H1 (cell line): ENCODE data around the gene CACNA2D4. TPM values are rescaled to one million over a fixed set of nuclear protein-coding genes. Genes with fewer than 3 reads are reported as not detected.

Experiments used
- CTCF ChIA-PET: fragments of 300-600 bp; sonication (Branson Sonifier 250); formaldehyde crosslinking; loops from one replicate; lab custom pipeline; 2021; ENCODE audit not compliant: partially characterized antibody; lab: Charles Lee
- POLR2A ChIA-PET: fragments of 300-600 bp; sonication (Branson Sonifier 250); formaldehyde crosslinking; loops from one replicate; lab custom pipeline; 2021; ENCODE audit warnings: inconsistent platforms; ENCODE audit not compliant: partially characterized antibody; lab: Charles Lee
- DNase-seq, 2 experiments: peaks; one replicate each; pipeline versions ENCODE4 v3.0.0 to v3.0.0-alpha.2; 2010 to 2022; ENCODE audit warnings: low spot score in 2 of 2, low read depth in 1 of 2, mixed read lengths in 1 of 2
- FAIRE-seq: peaks from 2 replicates; lab custom pipeline; 2011; peaks lifted over from hg19 to GRCh38; lab: Jason Lieb, UNC
- H2AFZ ChIP-seq: 2 replicates; pipeline ENCODE4 v1.8.1; 2012; ENCODE audit warnings: low read length, inconsistent platforms
- H2AK5ac ChIP-seq: 2 replicates; pipeline ENCODE4 v1.6.1; 2013; ENCODE audit warnings: low read depth, low read length
- H2BK120ac ChIP-seq: replicated peaks from 2 replicates; pipeline ENCODE3; 2013; ENCODE audit warnings: low read depth, low read length, inconsistent platforms
- H2BK12ac ChIP-seq: 2 replicates; pipeline ENCODE4 v1.6.1; 2013; ENCODE audit warnings: low read depth, low read length
- H2BK15ac ChIP-seq: 2 replicates; pipeline ENCODE4 v1.6.1; 2013; ENCODE audit warnings: low read length
- H2BK20ac ChIP-seq: 2 replicates; pipeline ENCODE4 v1.6.1; 2013; ENCODE audit warnings: low read length
- H2BK5ac ChIP-seq: 2 replicates; pipeline ENCODE4 v1.6.1; 2013; ENCODE audit warnings: low read depth, low read length
- H3K14ac ChIP-seq: 2 replicates; pipeline ENCODE4 v1.6.1; 2013; ENCODE audit warnings: inconsistent platforms; ENCODE audit not compliant: insufficient read length
- H3K18ac ChIP-seq: 2 replicates; pipeline ENCODE4 v1.6.1; 2013; ENCODE audit warnings: low read length; ENCODE audit errors: extremely low read depth
- H3K23ac ChIP-seq: 2 replicates; pipeline ENCODE4 v1.6.1; 2013; ENCODE audit warnings: inconsistent platforms; ENCODE audit not compliant: insufficient read length
- H3K23me2 ChIP-seq: 2 replicates; pipeline ENCODE4 v1.6.1; 2013; ENCODE audit warnings: low read depth, low read length
- H3K27ac ChIP-seq: 2 replicates; pipeline ENCODE4 v1.6.1; 2011; ENCODE audit warnings: low read depth, low read length, inconsistent platforms
- H3K27me3 ChIP-seq, 4 experiments: replicated peaks in 1 of 4; 1 replicate in 1 of 4; 2 replicates in 3 of 4; pipeline versions ENCODE4 v1.6.1 to v1.8.1; 2011 to 2013; ENCODE audit warnings: low read length in 3 of 4, mild to moderate bottlenecking in 3 of 4, inconsistent platforms in 2 of 4, mixed read lengths in 2 of 4, moderate library complexity in 1 of 4; ENCODE audit not compliant: control insufficient read depth in 3 of 4, insufficient read depth in 3 of 4; ENCODE audit errors: extremely low read depth in 1 of 4
- H3K36me3 ChIP-seq, 4 experiments: 2 replicates each; pipeline versions ENCODE4 v1.6.1 to v1.8.1; 2011 to 2013; ENCODE audit warnings: mild to moderate bottlenecking in 4 of 4, low read length in 3 of 4, moderate library complexity in 2 of 4, control low read depth in 1 of 4, inconsistent platforms in 1 of 4; ENCODE audit not compliant: insufficient read depth in 4 of 4, control insufficient read depth in 2 of 4
- H3K4ac ChIP-seq: replicated peaks from 2 replicates; pipeline ENCODE3; 2013; ENCODE audit warnings: low read length, low read depth, mixed read lengths, inconsistent platforms; ENCODE audit not compliant: insufficient read length
- H3K4me1 ChIP-seq, 4 experiments: replicated peaks in 1 of 4; 1 replicate in 1 of 4; 2 replicates in 3 of 4; pipeline versions ENCODE4 v1.6.1 to v1.8.1; 2011 to 2013; ENCODE audit warnings: low read length in 3 of 4, inconsistent platforms in 2 of 4, mixed read lengths in 1 of 4; ENCODE audit not compliant: insufficient read depth in 4 of 4, control insufficient read depth in 3 of 4
- H3K4me2 ChIP-seq, 2 experiments: 2 replicates each; pipeline versions ENCODE4 v1.6.1 to v1.8.1; 2011 to 2013; ENCODE audit warnings: low read depth in 2 of 2, low read length in 2 of 2, control low read depth in 1 of 2, inconsistent platforms in 1 of 2, mild to moderate bottlenecking in 1 of 2; ENCODE audit not compliant: insufficient read depth in 1 of 2
- H3K4me3 ChIP-seq, 4 experiments: fragments of 200-600, 300-600 bp in 1 of 4; sonication (generic), shearing (Covaris generic), sonication (Bioruptor Twin) in 1 of 4; 2 replicates each; pipeline versions ENCODE4 v1.5.1 to v1.8.1; 2011 to 2016; ENCODE audit warnings: low read length in 4 of 4, low read depth in 3 of 4, control low read depth in 2 of 4, inconsistent platforms in 2 of 4, mild to moderate bottlenecking in 2 of 4, mixed read lengths in 1 of 4, moderate library complexity in 1 of 4; ENCODE audit not compliant: insufficient read depth in 2 of 4; ENCODE audit errors: extremely low read depth in 1 of 4
- H3K56ac ChIP-seq: replicated peaks from 2 replicates; pipeline ENCODE3; 2013; ENCODE audit warnings: low read depth, mild to moderate bottlenecking, mixed read lengths, low read length, inconsistent platforms; ENCODE audit not compliant: insufficient read length
- H3K79me1 ChIP-seq: 2 replicates; pipeline ENCODE4 v1.6.1; 2013; ENCODE audit warnings: low read depth, low read length, control low read depth
- H3K79me2 ChIP-seq, 2 experiments: 2 replicates each; pipeline versions ENCODE4 v1.6.1 to v1.8.1; 2012 to 2013; ENCODE audit warnings: low read length in 2 of 2, mild to moderate bottlenecking in 2 of 2, inconsistent platforms in 1 of 2; ENCODE audit not compliant: insufficient read depth in 2 of 2, control insufficient read depth in 1 of 2
- H3K9ac ChIP-seq, 4 experiments: replicated peaks in 1 of 4; 1 replicate in 1 of 4; 2 replicates in 3 of 4; pipeline versions ENCODE4 v1.6.1 to v1.8.1; 2011 to 2013; ENCODE audit warnings: low read depth in 3 of 4, low read length in 3 of 4, control low read depth in 2 of 4, mild to moderate bottlenecking in 2 of 4, moderate library complexity in 2 of 4, inconsistent platforms in 1 of 4; ENCODE audit errors: extremely low read depth in 1 of 4
- H3K9me3 ChIP-seq, 2 experiments: 2 replicates each; pipeline versions ENCODE4 v1.6.1 to v1.8.1; 2012 to 2013; ENCODE audit warnings: mild to moderate bottlenecking in 2 of 2, moderate library complexity in 2 of 2, control low read depth in 1 of 2, inconsistent platforms in 1 of 2, low read depth in 1 of 2, low read length in 1 of 2, mixed read lengths in 1 of 2; ENCODE audit not compliant: insufficient read depth in 2 of 2
- H4K20me1 ChIP-seq, 2 experiments: replicated peaks in 1 of 2; 2 replicates each; pipeline versions ENCODE3 to v1.8.1; 2011 to 2013; ENCODE audit warnings: inconsistent platforms in 2 of 2, low read length in 2 of 2, mild to moderate bottlenecking in 1 of 2; ENCODE audit not compliant: insufficient read depth in 2 of 2, control insufficient read depth in 1 of 2
- H4K5ac ChIP-seq: 2 replicates; pipeline ENCODE4 v1.6.1; 2013; ENCODE audit warnings: low read length, low read depth, mixed read lengths, inconsistent platforms; ENCODE audit not compliant: insufficient read length
- H4K8ac ChIP-seq: 2 replicates; pipeline ENCODE4 v1.8.0; 2013; ENCODE audit warnings: mild to moderate bottlenecking, moderate library complexity, low read length, inconsistent platforms; ENCODE audit not compliant: insufficient read depth; ENCODE audit errors: extremely low read depth
- H4K91ac ChIP-seq: replicated peaks from 2 replicates; pipeline ENCODE3; 2013; ENCODE audit warnings: low read length, mixed read lengths, inconsistent platforms; ENCODE audit not compliant: insufficient read length
- ATF2 ChIP-seq: IDR thresholded peaks from 2 replicates; pipeline ENCODE4 v1.6.1; 2012; ENCODE audit warnings: low read length, inconsistent platforms
- BCL11A ChIP-seq, 2 experiments: IDR thresholded peaks; one replicate each; pipeline ENCODE4 v1.6.1; 2011; ENCODE audit warnings: low read depth in 2 of 2, low read length in 2 of 2, mild to moderate bottlenecking in 2 of 2
- CEBPB ChIP-seq: IDR thresholded peaks from 2 replicates; pipeline ENCODE4 v1.6.1; 2012; ENCODE audit warnings: low read depth, low read length
- CHD2 ChIP-seq: IDR thresholded peaks from 2 replicates; pipeline ENCODE4 v1.6.1; 2012; ENCODE audit warnings: low read length, improper control_type of control experiment
- E2F6 ChIP-seq: IDR thresholded peaks from 2 replicates; pipeline ENCODE4 v1.6.1; 2012; ENCODE audit warnings: inconsistent platforms
- EGR1 ChIP-seq: IDR thresholded peaks from 2 replicates; pipeline ENCODE4 v1.6.1; 2011; ENCODE audit warnings: low read depth, low read length, borderline replicate concordance
- JUND ChIP-seq: IDR thresholded peaks from 2 replicates; pipeline ENCODE4 v1.6.1; 2011; ENCODE audit warnings: mild to moderate bottlenecking, improper control_type of control experiment, low read length
- KDM1A ChIP-seq: fragments of 200-600, 300-600 bp; sonication (generic); IDR thresholded peaks from 2 replicates; pipeline ENCODE4 v1.7.1; 2016; ENCODE audit warnings: mild to moderate bottlenecking, low read length, borderline replicate concordance
- PHF8 ChIP-seq: fragments of 200-600 bp; sonication (generic); conservative IDR thresholded peaks from 2 replicates; pipeline ENCODE4 v1.7.1; 2012; ENCODE audit warnings: low read depth, mild to moderate bottlenecking, inconsistent platforms, low read length, moderate library complexity
- RAD21 ChIP-seq, 2 experiments: IDR thresholded peaks in 1 of 2; conservative IDR thresholded peaks in 1 of 2; 2 replicates each; pipeline ENCODE4 v1.6.1; 2011; ENCODE audit warnings: low read depth in 2 of 2, low read length in 2 of 2, improper control_type of control experiment in 1 of 2, inconsistent platforms in 1 of 2, mild to moderate bottlenecking in 1 of 2, moderate library complexity in 1 of 2
- TAF7 ChIP-seq: optimal IDR thresholded peaks from 2 replicates; pipeline ENCODE3; 2011; ENCODE audit warnings: low read depth, mild to moderate bottlenecking, inconsistent platforms, low read length, moderate library complexity, borderline replicate concordance
- TBP ChIP-seq: IDR thresholded peaks from 2 replicates; pipeline ENCODE4 v1.6.1; 2011; ENCODE audit warnings: low read depth, low read length, improper control_type of control experiment
- WGBS, 2 experiments: shearing (Covaris generic) in 1 of 2; methylation state at CpG; one replicate each; pipeline versions ENCODE4 v1.1.6 to v1.1.7; 2013 to 2015; ENCODE audit warnings: low lambda C conversion rate in 2 of 2, mixed read lengths in 2 of 2, inconsistent platforms in 1 of 2, low coverage in 1 of 2, missing lambda C conversion rate in 1 of 2; ENCODE audit not compliant: insufficient replicate concordance in 2 of 2, insufficient coverage in 1 of 2, insufficient read length in 1 of 2; ENCODE audit errors: extremely low coverage in 1 of 2, missing lambda C conversion rate in 1 of 2; 5-methylcytosine and 5-hydroxymethylcytosine counted together
- polyA plus RNA-seq, 7 experiments: library from polyadenylated mRNA; depleted of rRNA in 3 of 7; stranded (reverse) in 5 of 7; unstranded in 2 of 7; fragments of >200 nt in 5 of 7; fragments of 200-250 nt in 2 of 7; gene quantifications; 1 replicate in 5 of 7; 2 replicates in 1 of 7; 4 replicates in 1 of 7; pipeline versions ENCODE4 v1.2.1 to v1.2.3, GENCODE V29; 2011 to 2013; ENCODE audit warnings: missing spikeins in 2 of 7, mixed read lengths in 2 of 7
- total RNA-seq: library from RNA; stranded (reverse); fragmentation: NEBNext Ultra II Directional; extraction: Animal tissue kit (Norgen Biotek cat#: 25700); gene quantifications from 2 replicates; pipeline ENCODE4 v1.2.1, GENCODE V29; 2021

The CACNA2D4 gene
- total and polyA plus RNA-seq, 2 of the 8 experiments (the other 6 are each of a cell fraction or from before 2014, with no cell fraction given) = 0.44 to 0.88 TPM

- Histone ChIP-seq H3K4me1 (no peaks in the 10 kb centered on the region), H3K56ac (no peak overlapping the region), H3K23ac (no peak overlapping the region), H3K9ac (no peak overlapping the region), H4K20me1 (peaks cover 0 to 2% of the 10 kb centered on the region in 2 experiments), H3K23me2 (no peaks in the 10 kb centered on the region), H4K91ac (no peak overlapping the region), H2BK12ac (no peak overlapping the region), H3K27ac (no peak overlapping the region), H3K14ac (no peak overlapping the region), H3K4me3 (no peak overlapping the region), H3K4ac (no peak overlapping the region), H2BK20ac (no peak overlapping the region), H3K18ac (no peak overlapping the region), H3K27me3 (0 out of 7 replicates have a peak, but pooled peaks cover 0 to 2% (median 0%) of the 10 kb centered on the region in 4 experiments), H3K9me3 (no peaks in the 10 kb centered on the region; a peak in 1 of 4 replicates), H2BK120ac (no peak overlapping the region), H3K4me2 (no peak overlapping the region), H2AFZ (no peak overlapping the region), H3K36me3 (peaks cover 0 to 6% (median 1%) of the 10 kb centered on the region in 4 experiments; a peak in 2 of 8 replicates), H2AK5ac (no peak overlapping the region), H4K8ac (no peak overlapping the region), H2BK15ac (no peak overlapping the region), H2BK5ac (no peak overlapping the region), H4K5ac (no peak overlapping the region), H3K79me1 (no peaks in the 10 kb centered on the region), H3K79me2 (peaks cover 0 to 57% of the 10 kb centered on the region in 2 experiments; a peak in 2 of 4 replicates)
- DNase-seq (no peak), FAIRE-seq (no peak)
- POLR2A ChIA-PET = interaction anchor here (1.0 kb wide), 1 partner anchor 21 kb away, joined by 4 read pairs; no protein-coding TSS in a partner anchor
- CTCF ChIA-PET = no interaction called here
- 89% methylated on average over 5 of the region's 5 CpGs; no CpG with 5 or more reads in 1 of the 2 experiments for WGBS, 2 experiments
- TF ChIP-seq JUND (no peak), BCL11A (IDR thresholded peaks at IDR 0.05; ENCODE audit: low read depth in 2 of 2, low read length in 2 of 2) (no peak), RAD21 (IDR thresholded peaks at IDR 0.05 in 1 of 2, conservative IDR thresholded peaks at IDR 0.05 in 1 of 2; ENCODE audit: low read depth in 2 of 2, low read length in 2 of 2) (no peak), CHD2 (no peak), CEBPB (no peak), TBP (no peak), ATF2 (no peak), E2F6 (no peak), KDM1A (no peak), PHF8 (no peak), EGR1 (no peak), TAF7 (no peak)
Observed at GRCh38 chr12:1749019-1749418, 169.4 kb downstream of the CACNA2D4 start.
